H1 (cell line): ENCODE results near the gene RTKN2. TPM values are rescaled to one million over a fixed set of nuclear protein-coding genes. Genes with fewer than 3 reads are reported as not detected.

Source experiments
- CTCF ChIA-PET: fragments of 300-600 bp; sonication (Branson Sonifier 250); formaldehyde crosslinking; loops from one replicate; lab custom pipeline; 2021; ENCODE audit not compliant: partially characterized antibody; lab: Charles Lee
- POLR2A ChIA-PET: fragments of 300-600 bp; sonication (Branson Sonifier 250); formaldehyde crosslinking; loops from one replicate; lab custom pipeline; 2021; ENCODE audit warnings: inconsistent platforms; ENCODE audit not compliant: partially characterized antibody; lab: Charles Lee
- DNase-seq, 2 experiments: peaks; one replicate each; pipeline versions ENCODE4 v3.0.0 to v3.0.0-alpha.2; 2010 to 2022; ENCODE audit warnings: low spot score in 2 of 2, low read depth in 1 of 2, mixed read lengths in 1 of 2
- FAIRE-seq: peaks from 2 replicates; lab custom pipeline; 2011; peaks lifted over from hg19 to GRCh38; lab: Jason Lieb, UNC
- H2AFZ ChIP-seq: 2 replicates; pipeline ENCODE4 v1.8.1; 2012; ENCODE audit warnings: low read length, inconsistent platforms
- H2AK5ac ChIP-seq: 2 replicates; pipeline ENCODE4 v1.6.1; 2013; ENCODE audit warnings: low read depth, low read length
- H2BK120ac ChIP-seq: replicated peaks from 2 replicates; pipeline ENCODE3; 2013; ENCODE audit warnings: low read depth, low read length, inconsistent platforms
- H2BK12ac ChIP-seq: 2 replicates; pipeline ENCODE4 v1.6.1; 2013; ENCODE audit warnings: low read depth, low read length
- H2BK15ac ChIP-seq: 2 replicates; pipeline ENCODE4 v1.6.1; 2013; ENCODE audit warnings: low read length
- H2BK20ac ChIP-seq: 2 replicates; pipeline ENCODE4 v1.6.1; 2013; ENCODE audit warnings: low read length
- H2BK5ac ChIP-seq: 2 replicates; pipeline ENCODE4 v1.6.1; 2013; ENCODE audit warnings: low read depth, low read length
- H3K14ac ChIP-seq: 2 replicates; pipeline ENCODE4 v1.6.1; 2013; ENCODE audit warnings: inconsistent platforms; ENCODE audit not compliant: insufficient read length
- H3K18ac ChIP-seq: 2 replicates; pipeline ENCODE4 v1.6.1; 2013; ENCODE audit warnings: low read length; ENCODE audit errors: extremely low read depth
- H3K23ac ChIP-seq: 2 replicates; pipeline ENCODE4 v1.6.1; 2013; ENCODE audit warnings: inconsistent platforms; ENCODE audit not compliant: insufficient read length
- H3K23me2 ChIP-seq: 2 replicates; pipeline ENCODE4 v1.6.1; 2013; ENCODE audit warnings: low read depth, low read length
- H3K27ac ChIP-seq: 2 replicates; pipeline ENCODE4 v1.6.1; 2011; ENCODE audit warnings: low read depth, low read length, inconsistent platforms
- H3K27me3 ChIP-seq, 4 experiments: replicated peaks in 1 of 4; 1 replicate in 1 of 4; 2 replicates in 3 of 4; pipeline versions ENCODE4 v1.6.1 to v1.8.1; 2011 to 2013; ENCODE audit warnings: low read length in 3 of 4, mild to moderate bottlenecking in 3 of 4, inconsistent platforms in 2 of 4, mixed read lengths in 2 of 4, moderate library complexity in 1 of 4; ENCODE audit not compliant: control insufficient read depth in 3 of 4, insufficient read depth in 3 of 4; ENCODE audit errors: extremely low read depth in 1 of 4
- H3K36me3 ChIP-seq, 4 experiments: 2 replicates each; pipeline versions ENCODE4 v1.6.1 to v1.8.1; 2011 to 2013; ENCODE audit warnings: mild to moderate bottlenecking in 4 of 4, low read length in 3 of 4, moderate library complexity in 2 of 4, control low read depth in 1 of 4, inconsistent platforms in 1 of 4; ENCODE audit not compliant: insufficient read depth in 4 of 4, control insufficient read depth in 2 of 4
- H3K4ac ChIP-seq: replicated peaks from 2 replicates; pipeline ENCODE3; 2013; ENCODE audit warnings: low read length, low read depth, mixed read lengths, inconsistent platforms; ENCODE audit not compliant: insufficient read length
- H3K4me1 ChIP-seq, 4 experiments: replicated peaks in 1 of 4; 1 replicate in 1 of 4; 2 replicates in 3 of 4; pipeline versions ENCODE4 v1.6.1 to v1.8.1; 2011 to 2013; ENCODE audit warnings: low read length in 3 of 4, inconsistent platforms in 2 of 4, mixed read lengths in 1 of 4; ENCODE audit not compliant: insufficient read depth in 4 of 4, control insufficient read depth in 3 of 4
- H3K4me2 ChIP-seq, 2 experiments: 2 replicates each; pipeline versions ENCODE4 v1.6.1 to v1.8.1; 2011 to 2013; ENCODE audit warnings: low read depth in 2 of 2, low read length in 2 of 2, control low read depth in 1 of 2, inconsistent platforms in 1 of 2, mild to moderate bottlenecking in 1 of 2; ENCODE audit not compliant: insufficient read depth in 1 of 2
- H3K4me3 ChIP-seq, 4 experiments: fragments of 200-600, 300-600 bp in 1 of 4; sonication (generic), shearing (Covaris generic), sonication (Bioruptor Twin) in 1 of 4; 2 replicates each; pipeline versions ENCODE4 v1.5.1 to v1.8.1; 2011 to 2016; ENCODE audit warnings: low read length in 4 of 4, low read depth in 3 of 4, control low read depth in 2 of 4, inconsistent platforms in 2 of 4, mild to moderate bottlenecking in 2 of 4, mixed read lengths in 1 of 4, moderate library complexity in 1 of 4; ENCODE audit not compliant: insufficient read depth in 2 of 4; ENCODE audit errors: extremely low read depth in 1 of 4
- H3K56ac ChIP-seq: replicated peaks from 2 replicates; pipeline ENCODE3; 2013; ENCODE audit warnings: low read depth, mild to moderate bottlenecking, mixed read lengths, low read length, inconsistent platforms; ENCODE audit not compliant: insufficient read length
- H3K79me1 ChIP-seq: 2 replicates; pipeline ENCODE4 v1.6.1; 2013; ENCODE audit warnings: low read depth, low read length, control low read depth
- H3K79me2 ChIP-seq, 2 experiments: 2 replicates each; pipeline versions ENCODE4 v1.6.1 to v1.8.1; 2012 to 2013; ENCODE audit warnings: low read length in 2 of 2, mild to moderate bottlenecking in 2 of 2, inconsistent platforms in 1 of 2; ENCODE audit not compliant: insufficient read depth in 2 of 2, control insufficient read depth in 1 of 2
- H3K9ac ChIP-seq, 4 experiments: replicated peaks in 1 of 4; 1 replicate in 1 of 4; 2 replicates in 3 of 4; pipeline versions ENCODE4 v1.6.1 to v1.8.1; 2011 to 2013; ENCODE audit warnings: low read depth in 3 of 4, low read length in 3 of 4, control low read depth in 2 of 4, mild to moderate bottlenecking in 2 of 4, moderate library complexity in 2 of 4, inconsistent platforms in 1 of 4; ENCODE audit errors: extremely low read depth in 1 of 4
- H3K9me3 ChIP-seq, 2 experiments: 2 replicates each; pipeline versions ENCODE4 v1.6.1 to v1.8.1; 2012 to 2013; ENCODE audit warnings: mild to moderate bottlenecking in 2 of 2, moderate library complexity in 2 of 2, control low read depth in 1 of 2, inconsistent platforms in 1 of 2, low read depth in 1 of 2, low read length in 1 of 2, mixed read lengths in 1 of 2; ENCODE audit not compliant: insufficient read depth in 2 of 2
- H4K20me1 ChIP-seq, 2 experiments: replicated peaks in 1 of 2; 2 replicates each; pipeline versions ENCODE3 to v1.8.1; 2011 to 2013; ENCODE audit warnings: inconsistent platforms in 2 of 2, low read length in 2 of 2, mild to moderate bottlenecking in 1 of 2; ENCODE audit not compliant: insufficient read depth in 2 of 2, control insufficient read depth in 1 of 2
- H4K5ac ChIP-seq: 2 replicates; pipeline ENCODE4 v1.6.1; 2013; ENCODE audit warnings: low read length, low read depth, mixed read lengths, inconsistent platforms; ENCODE audit not compliant: insufficient read length
- H4K8ac ChIP-seq: 2 replicates; pipeline ENCODE4 v1.8.0; 2013; ENCODE audit warnings: mild to moderate bottlenecking, moderate library complexity, low read length, inconsistent platforms; ENCODE audit not compliant: insufficient read depth; ENCODE audit errors: extremely low read depth
- H4K91ac ChIP-seq: replicated peaks from 2 replicates; pipeline ENCODE3; 2013; ENCODE audit warnings: low read length, mixed read lengths, inconsistent platforms; ENCODE audit not compliant: insufficient read length
- RAD21 ChIP-seq, 2 experiments: IDR thresholded peaks in 1 of 2; conservative IDR thresholded peaks in 1 of 2; 2 replicates each; pipeline ENCODE4 v1.6.1; 2011; ENCODE audit warnings: low read depth in 2 of 2, low read length in 2 of 2, improper control_type of control experiment in 1 of 2, inconsistent platforms in 1 of 2, mild to moderate bottlenecking in 1 of 2, moderate library complexity in 1 of 2
- RNF2 ChIP-seq: fragments of 200-900, 300-1000 bp; sonication (generic); IDR thresholded peaks from 2 replicates; pipeline ENCODE4 v1.7.1; 2016; ENCODE audit warnings: borderline replicate concordance, low read depth, mild to moderate bottlenecking, antibody characterized with exemption, low read length; ENCODE audit not compliant: poor library complexity, severe bottlenecking; ENCODE audit errors: missing control alignments
- RXRA ChIP-seq: IDR thresholded peaks from 2 replicates; pipeline ENCODE4 v1.6.1; 2011; ENCODE audit warnings: low read depth, mild to moderate bottlenecking, low read length, moderate library complexity; ENCODE audit not compliant: insufficient read depth
- WGBS, 2 experiments: shearing (Covaris generic) in 1 of 2; methylation state at CpG; one replicate each; pipeline versions ENCODE4 v1.1.6 to v1.1.7; 2013 to 2015; ENCODE audit warnings: low lambda C conversion rate in 2 of 2, mixed read lengths in 2 of 2, inconsistent platforms in 1 of 2, low coverage in 1 of 2, missing lambda C conversion rate in 1 of 2; ENCODE audit not compliant: insufficient replicate concordance in 2 of 2, insufficient coverage in 1 of 2, insufficient read length in 1 of 2; ENCODE audit errors: extremely low coverage in 1 of 2, missing lambda C conversion rate in 1 of 2; 5-methylcytosine and 5-hydroxymethylcytosine counted together
- polyA plus RNA-seq, 7 experiments: library from polyadenylated mRNA; depleted of rRNA in 3 of 7; stranded (reverse) in 5 of 7; unstranded in 2 of 7; fragments of >200 nt in 5 of 7; fragments of 200-250 nt in 2 of 7; gene quantifications; 1 replicate in 5 of 7; 2 replicates in 1 of 7; 4 replicates in 1 of 7; pipeline versions ENCODE4 v1.2.1 to v1.2.3, GENCODE V29; 2011 to 2013; ENCODE audit warnings: missing spikeins in 2 of 7, mixed read lengths in 2 of 7
- total RNA-seq: library from RNA; stranded (reverse); fragmentation: NEBNext Ultra II Directional; extraction: Animal tissue kit (Norgen Biotek cat#: 25700); gene quantifications from 2 replicates; pipeline ENCODE4 v1.2.1, GENCODE V29; 2021

RTKN2 gene
- total and polyA plus RNA-seq, 2 of the 8 experiments (the other 6 are each of a cell fraction or from before 2014, with no cell fraction given) = 5.1 to 24.6 TPM

DNA sequence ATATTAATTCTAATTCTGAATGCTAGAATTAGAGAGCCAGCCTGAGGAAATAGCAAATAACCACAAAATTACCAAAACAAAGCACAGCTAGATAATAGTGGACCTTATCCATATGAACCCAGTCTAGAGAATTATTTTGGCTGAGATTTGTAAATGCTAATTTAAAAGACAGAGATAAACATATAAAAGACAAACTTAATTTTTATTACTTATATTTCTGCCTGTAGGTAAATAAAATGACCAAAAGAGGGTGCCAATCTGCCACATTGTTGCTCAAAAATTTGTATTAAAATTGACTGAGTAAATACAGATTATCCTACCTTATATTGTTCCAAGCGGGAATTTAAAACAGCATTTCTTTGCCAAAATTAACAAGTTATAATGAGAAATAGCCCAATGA is 20.2 kb downstream of the RTKN2 start:
- FAIRE-seq = no peak
- CTCF ChIA-PET = interaction anchor here (0.7 to 2.7 kb wide), 8 partner anchors 8 to 350 kb away, joined by 3 to 12 read pairs (median 4); no protein-coding TSS in a partner anchor

More for the DNA sequence above, 20.2 kb downstream of the RTKN2 start:
- POLR2A ChIA-PET = no interaction called here
- no peak for TF ChIP-seq RXRA
- no peak for TF ChIP-seq RNF2
- TF ChIP-seq RAD21 (IDR thresholded peaks at IDR 0.05 in 1 of 2, conservative IDR thresholded peaks at IDR 0.05 in 1 of 2; ENCODE audit: low read depth in 2 of 2, low read length in 2 of 2) = 0 out of 4 replicates have a peak, but pooled peaks of 1 of the 2 experiments have one; percentile 3
- TF ChIP-seq, all 59 proteins: peak for 1
- Histone ChIP-seq H4K8ac (no peak overlapping the region), H3K4ac (no peak overlapping the region), H2AFZ (no peak overlapping the region), H3K14ac (no peak overlapping the region), H3K4me3 (no peak overlapping the region), H3K23me2 (no peaks in the 10 kb centered on the region), H4K20me1 (peaks cover 0 to 6% of the 10 kb centered on the region in 2 experiments), H2BK15ac (no peak overlapping the region), H3K56ac (no peak overlapping the region), H3K36me3 (no peaks in the 10 kb centered on the region), H4K5ac (no peak overlapping the region), H3K9ac (no peak overlapping the region), H2BK20ac (no peak overlapping the region), H3K79me2 (peaks cover 0 to 46% of the 10 kb centered on the region in 2 experiments; a peak in 2 of 4 replicates), H3K18ac (no peak overlapping the region), H3K27ac (no peak overlapping the region), H2AK5ac (no peak overlapping the region), H3K4me1 (0 out of 7 replicates have a peak, but pooled peaks cover 0 to 2% (median 0%) of the 10 kb centered on the region in 4 experiments), H3K23ac (no peak overlapping the region), H3K27me3 (no peaks in the 10 kb centered on the region), H3K79me1 (no peaks in the 10 kb centered on the region), H3K4me2 (no peak overlapping the region), H4K91ac (no peak overlapping the region), H2BK12ac (no peak overlapping the region), H2BK5ac (no peak overlapping the region), H2BK120ac (no peak overlapping the region), H3K9me3 (no peaks in the 10 kb centered on the region)
- 74% methylated on average over 1 of the region's 1 CpG; no CpG with 5 or more reads in 1 of the 2 experiments for WGBS, 2 experiments
- DNase-seq = no peak
